ENCODE results near the gene INTS1.
"Not testable (repeated sequence)": the region's sequence is repeated elsewhere in the genome, so short reads cannot be mapped to it uniquely, and the experiment has no call there.

Gene INTS1

DNA sequence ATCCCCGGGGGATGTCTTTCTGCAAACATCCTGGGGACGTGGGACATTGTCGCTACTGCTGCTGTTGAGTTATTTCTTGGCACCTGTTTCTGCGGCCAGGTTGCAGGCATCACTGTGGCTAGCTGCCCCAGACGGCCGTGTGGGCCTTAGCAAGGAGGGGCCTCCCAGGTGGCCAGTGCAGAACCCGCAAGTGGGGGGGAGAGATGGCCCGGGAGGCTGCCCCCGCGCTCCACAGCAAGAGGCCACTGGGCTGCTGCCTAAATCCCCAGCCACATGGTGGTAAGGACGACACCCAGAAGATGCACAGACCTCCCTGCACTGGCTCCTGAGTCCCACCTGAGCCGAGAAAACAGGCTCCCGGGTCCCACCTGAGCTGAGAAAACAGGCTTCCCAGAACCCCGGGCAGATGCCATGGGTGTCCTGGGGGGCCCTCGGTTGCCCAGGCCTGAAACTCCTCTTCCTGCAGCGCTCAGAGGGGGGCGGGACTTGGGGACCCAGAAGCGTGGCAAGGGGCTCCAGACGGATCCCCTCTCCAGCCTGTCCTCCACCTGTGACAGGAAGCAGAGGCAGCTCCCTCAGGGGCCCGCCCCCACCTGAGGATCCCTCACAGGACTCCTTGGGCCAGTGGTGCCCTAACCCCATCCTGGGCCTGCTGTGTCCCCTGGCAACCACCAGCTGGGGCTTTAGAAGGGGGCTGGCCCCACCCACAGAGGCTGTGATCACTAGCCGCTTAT, 25.4 kb upstream of the INTS1 start:
- no peak for DNase-seq (ENCODE audit: low read depth)

- DNase-seq (ENCODE audit: low read depth) = peak; percentile 41
These were observed 22.1 kb upstream of the INTS1 start for GRCh38 chr7:1526271-1526754.

DNA sequence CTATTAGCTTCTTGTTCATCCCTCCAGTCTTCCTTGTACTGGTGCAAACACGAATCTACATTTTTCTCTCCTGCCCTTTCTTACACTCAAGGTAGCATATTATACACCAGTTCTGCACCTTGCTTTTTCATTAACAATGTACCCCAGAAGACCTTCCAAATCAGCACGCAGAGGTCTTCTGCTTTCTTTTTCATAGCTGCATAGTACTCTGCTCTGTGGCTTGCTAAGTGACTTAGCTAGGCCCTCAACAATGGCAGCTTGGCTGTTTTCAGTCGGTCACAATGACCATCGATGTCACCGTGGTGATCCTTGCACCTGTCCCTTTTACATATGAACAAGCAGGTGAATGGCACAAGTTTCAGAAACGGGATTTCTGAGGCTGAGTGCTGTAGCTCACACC, 21.2 kb upstream of the INTS1 start:
- no peak for DNase-seq (ENCODE audit: low read depth)

DNA sequence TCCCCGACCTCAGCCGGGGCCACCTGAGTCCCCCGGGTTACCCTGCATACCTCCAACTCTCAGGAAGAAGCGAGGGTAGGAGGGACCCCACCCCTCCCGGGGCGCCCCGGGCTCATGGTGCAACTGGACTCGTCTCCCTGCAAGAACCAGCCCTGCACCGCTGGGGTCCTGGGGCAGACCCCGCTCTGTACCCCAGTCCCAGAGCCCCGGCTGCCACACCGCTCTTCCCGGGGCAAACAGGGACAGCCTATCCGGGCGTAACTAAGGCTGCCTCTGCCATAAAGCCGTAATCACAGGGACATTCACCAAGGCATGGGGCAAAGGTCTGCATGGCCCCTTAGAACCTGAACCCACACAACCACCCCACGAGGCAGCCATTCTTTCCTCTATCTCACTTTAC, 19.7 kb upstream of the INTS1 start:
- no peak for DNase-seq (ENCODE audit: low read depth)

DNA sequence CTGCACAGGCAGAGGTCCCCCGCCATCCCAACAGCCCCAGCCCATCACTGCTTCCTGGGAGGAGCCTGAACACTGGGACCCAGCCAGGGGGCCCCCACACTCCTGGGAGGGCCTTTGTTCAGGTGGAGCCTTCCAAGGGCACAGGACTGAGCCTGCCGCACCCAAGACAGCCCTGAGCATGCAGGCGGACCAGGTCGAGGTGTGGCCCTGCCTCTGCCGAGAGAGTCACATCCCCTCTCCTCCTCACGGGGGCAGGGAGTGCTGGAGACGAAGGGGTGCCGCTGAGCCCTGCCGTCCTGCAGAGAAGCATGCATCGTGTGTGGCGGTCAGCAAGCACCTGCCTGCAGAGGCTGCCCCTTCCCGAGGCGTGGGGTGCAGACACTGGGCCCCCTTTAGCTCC, 19.0 kb upstream of the INTS1 start:
- no peak for DNase-seq (ENCODE audit: low read depth)

DNA sequence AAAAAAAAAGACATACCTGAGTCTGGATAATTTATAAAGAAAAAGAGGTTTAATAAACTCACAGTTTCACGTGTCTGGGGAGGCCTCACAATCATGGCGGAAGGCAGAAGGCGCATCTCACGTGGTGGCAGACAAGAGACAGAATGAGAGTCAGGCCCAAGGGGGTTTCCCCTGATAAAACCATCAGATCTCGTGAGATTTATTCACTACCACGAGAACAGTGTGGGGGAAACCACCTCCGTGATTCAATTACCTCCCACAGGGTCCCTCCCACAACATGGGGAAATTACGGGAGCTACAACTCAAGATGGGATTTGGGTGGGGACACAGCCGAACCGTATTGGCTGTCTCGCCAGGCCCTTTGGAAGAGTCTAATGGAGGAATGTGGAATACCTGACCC, 17.3 kb upstream of the INTS1 start:
- no peak for DNase-seq (ENCODE audit: low read depth)

DNA sequence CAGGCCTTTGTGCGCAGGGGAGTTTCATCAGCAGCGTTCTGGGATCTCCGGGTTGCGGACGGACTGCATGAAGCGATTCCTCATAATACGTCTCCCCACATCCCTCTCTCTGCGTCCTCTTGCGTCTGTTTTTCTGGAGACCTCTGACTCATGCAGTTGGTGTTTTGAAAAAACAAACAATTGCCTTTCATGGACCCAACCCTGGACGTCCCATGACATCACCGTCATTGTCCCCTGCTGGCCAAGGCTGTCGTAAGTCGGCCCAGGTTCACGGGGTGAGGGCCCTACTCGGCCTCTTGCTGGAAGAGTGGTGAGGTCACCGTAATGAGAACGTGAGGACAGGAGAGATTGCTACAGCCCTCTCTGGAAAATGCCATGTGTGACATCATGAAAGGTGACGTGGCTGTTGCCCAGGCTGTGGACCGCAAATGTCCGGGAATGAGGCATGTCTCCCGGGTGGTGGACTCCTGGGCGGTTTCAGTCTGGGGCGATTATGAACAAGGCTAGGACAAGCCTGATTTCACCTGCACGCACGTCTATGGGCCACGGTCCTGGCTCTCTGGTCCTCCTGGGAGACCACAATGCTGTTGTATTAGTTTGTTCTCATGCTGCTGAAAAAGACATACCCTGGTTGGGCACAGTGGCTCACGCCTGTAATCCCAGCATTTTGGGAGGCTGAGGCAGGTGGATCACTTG, 16.5 kb upstream of the INTS1 start:
- DNase-seq (ENCODE audit: low read depth) = peak; percentile 94

GRCh38 chr7:1519322-1519922, 15.2 kb upstream of the INTS1 start:
- DNase-seq (ENCODE audit: low read depth) = not testable (repeated sequence)

- DNase-seq (ENCODE audit: low read depth) = no peak
These were observed 12.5 kb upstream of the INTS1 start for GRCh38 chr7:1516586-1517251.

- not testable (repeated sequence) for DNase-seq (ENCODE audit: low read depth)
These were observed 11.3 kb upstream of the INTS1 start for GRCh38 chr7:1515509-1515967.

DNA sequence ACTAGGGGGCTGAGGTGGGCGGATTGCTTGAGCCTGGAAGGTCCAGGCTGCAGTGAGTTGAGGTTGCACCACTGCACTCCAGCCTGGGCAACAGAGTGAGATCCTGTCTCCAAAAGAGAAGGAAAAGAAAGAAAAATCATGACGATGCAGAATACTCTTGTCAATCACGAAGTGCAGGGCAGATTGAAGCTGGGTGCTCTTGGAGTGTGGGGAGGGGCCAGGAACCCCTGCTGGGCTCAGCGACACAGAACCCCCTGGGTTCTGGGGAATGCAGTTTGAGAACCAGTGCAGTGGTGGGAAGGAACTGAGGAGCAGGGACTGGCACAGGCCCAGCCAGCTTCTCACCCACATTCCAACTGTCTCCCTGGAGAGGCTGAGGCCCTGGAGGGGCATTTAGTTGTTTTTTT, 10.8 kb upstream of the INTS1 start:
- DNase-seq (ENCODE audit: low read depth) = no peak

- no peak for DNase-seq (ENCODE audit: low read depth)
These were observed 10.2 kb upstream of the INTS1 start for GRCh38 chr7:1514407-1514806.

DNA sequence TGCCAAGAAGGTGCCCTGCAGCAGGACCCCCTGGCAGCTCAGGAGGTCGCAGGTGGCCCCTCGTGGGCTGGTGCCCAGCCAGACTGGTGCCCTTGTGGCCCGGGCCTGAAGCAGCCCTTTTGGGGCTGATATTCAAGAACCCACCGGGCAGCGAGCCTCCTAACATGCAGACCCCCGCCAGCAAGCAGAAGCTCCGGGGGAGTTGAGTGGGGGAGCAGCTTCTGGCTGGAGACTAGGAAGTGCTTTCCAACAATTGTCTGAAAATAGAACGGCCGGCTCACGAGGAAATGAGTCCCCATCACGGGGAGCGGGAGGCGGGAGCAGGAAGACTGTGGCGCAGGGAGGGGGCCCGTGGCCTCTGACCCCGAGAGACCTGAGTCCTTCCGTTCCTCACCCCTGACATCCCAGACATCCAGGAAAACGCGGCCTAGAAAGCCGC, 9.5 kb upstream of the INTS1 start:
- DNase-seq (ENCODE audit: low read depth) = no peak

GRCh38 chr7:1512781-1513656, 8.8 kb upstream of the INTS1 start:
- peak; percentile 85 for DNase-seq (ENCODE audit: low read depth)

DNA sequence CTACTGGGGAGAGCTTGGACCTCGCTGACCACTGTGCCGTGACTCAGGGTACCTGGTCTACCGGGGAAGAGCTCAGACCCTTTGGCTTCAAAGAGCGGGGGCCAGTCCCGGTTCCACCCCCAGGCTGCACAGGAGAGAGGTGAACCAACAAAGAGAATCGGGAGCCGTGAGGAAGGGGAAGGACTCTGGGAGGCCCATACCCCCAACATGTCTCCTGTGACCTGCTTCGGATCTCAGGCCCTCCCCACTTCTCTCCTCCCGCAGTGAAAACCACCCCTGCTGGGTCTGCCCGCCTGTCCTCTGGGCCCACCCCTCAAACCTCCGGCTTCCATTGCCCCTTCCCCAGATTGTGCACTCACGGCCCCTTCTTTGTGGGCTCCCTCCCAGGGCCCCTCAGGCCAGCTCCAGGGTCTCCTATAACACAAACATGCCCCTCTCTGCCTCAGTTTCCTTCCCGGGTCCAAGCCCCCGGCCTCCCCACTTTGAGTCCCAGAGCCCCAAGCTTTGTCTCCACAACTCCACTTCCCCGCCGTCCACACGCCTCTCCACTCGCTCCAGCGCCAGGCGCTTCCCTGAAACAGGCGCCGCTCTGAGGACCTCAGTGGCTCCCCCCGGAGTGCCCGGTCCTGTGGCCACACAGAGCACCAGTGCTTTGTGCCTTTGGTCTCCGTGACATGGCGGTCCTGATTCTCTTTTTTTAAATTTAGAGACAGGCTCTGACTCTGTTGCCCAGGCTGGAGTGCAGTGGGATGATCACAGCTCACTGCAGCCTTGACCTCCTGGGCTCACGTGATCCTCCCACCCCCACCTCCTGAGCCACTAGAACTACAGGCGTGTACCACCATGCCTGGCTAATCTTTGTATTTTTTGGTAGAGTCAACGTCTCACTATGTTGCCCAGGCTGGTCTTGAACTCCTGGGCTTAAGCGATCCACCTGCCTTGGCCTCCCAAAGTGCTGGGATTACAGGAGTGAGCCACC, 7.5 kb upstream of the INTS1 start:
- no peak for DNase-seq (ENCODE audit: low read depth)

DNA sequence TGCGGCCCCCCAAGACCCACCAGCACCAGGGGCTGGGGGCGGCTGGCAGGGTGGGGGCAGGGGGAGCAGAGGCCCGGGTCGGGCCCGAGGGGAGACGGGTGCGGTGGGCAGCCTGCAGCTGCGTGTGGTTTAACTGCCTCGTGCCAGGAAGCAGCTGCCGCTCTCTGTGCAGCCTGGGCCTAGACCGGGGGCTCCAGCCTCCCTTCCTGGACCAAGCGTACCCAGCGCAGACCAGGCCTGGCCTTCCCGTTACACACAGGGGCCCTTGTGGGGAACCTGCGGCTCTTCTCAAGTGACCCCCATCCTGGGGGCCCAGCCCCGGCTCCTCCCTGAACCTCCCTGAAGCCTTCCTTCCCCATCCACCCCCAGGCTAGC, 6.6 kb upstream of the INTS1 start:
- DNase-seq (ENCODE audit: low read depth) = no peak

GRCh38 chr7:1509226-1509625, 5.0 kb upstream of the INTS1 start:
- DNase-seq (ENCODE audit: low read depth) = no peak

- no peak for DNase-seq (ENCODE audit: low read depth)
These were observed 4.1 kb upstream of the INTS1 start for GRCh38 chr7:1508277-1508758.

DNA sequence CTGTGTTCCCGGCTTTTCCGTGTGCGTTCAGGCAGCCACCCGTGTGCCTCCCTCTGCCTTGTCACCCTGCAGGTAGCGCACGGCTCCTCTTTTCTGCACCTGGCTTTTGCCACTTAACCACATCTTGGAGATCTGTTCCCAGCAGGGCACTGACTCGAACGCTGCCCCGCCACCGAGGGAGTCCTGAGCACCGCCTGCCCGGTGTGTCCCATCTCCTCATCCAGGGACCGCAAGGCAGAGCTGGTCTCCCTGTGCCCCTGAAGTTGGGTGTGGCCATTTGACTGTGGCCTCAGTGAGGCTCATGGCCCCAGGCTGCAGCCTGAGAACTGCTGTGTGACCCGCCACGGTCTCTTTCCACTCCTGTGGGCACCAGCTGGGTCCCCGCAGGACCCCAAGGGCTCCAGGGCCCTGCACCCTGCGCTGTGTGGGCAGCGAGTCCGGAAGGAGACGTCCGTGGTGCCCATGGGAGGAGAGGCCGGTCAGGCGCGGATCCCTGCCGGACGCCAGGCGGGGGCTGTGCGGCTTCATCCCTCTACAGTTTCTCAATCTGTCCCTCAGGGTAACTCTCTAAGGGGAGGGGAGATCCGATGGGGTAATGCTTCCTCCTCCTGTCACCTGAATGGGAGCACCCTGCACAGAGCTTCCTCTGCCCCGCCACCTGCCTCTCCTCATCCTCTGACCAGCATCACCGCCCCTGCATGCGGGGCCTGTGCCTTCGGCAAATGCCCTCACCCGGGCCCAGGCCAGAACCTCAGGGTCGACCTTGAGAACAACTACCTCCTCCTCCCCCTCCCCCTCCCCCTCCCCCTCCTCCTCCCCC, 1.8 kb upstream of the INTS1 start:
- no peak for DNase-seq (ENCODE audit: low read depth)
